Adrenal gland (tissue), 5 donors: ENCODE results near the gene CDKAL1.

ENCODE experiments used
- POLR2A ChIP-seq, 2 donors: fragments of 450-650 bp; IDR thresholded peaks; one replicate each; pipeline ENCODE4 v1.6.1; 2017; ENCODE audit warnings: antibody characterized with exemption in 2 of 2, mild to moderate bottlenecking in 2 of 2, moderate library complexity in 1 of 2
- TF ChIP-seq, protein P1 (sequence below), 6 experiments: fragments of 450-650 bp in 4 of 6; fragments of 200-600 bp in 2 of 6; sonication (generic) in 1 of 6; IDR thresholded peaks; 1 replicate in 5 of 6; 2 replicates in 1 of 6; pipeline versions ENCODE4 v1.5.1 to v1.8.0; 2016 to 2021; ENCODE audit warnings: antibody characterized with exemption in 6 of 6, mild to moderate bottlenecking in 2 of 6, moderate library complexity in 1 of 6
- donor health status: DM: no; HTN: no; CAD: no.

DNA sequence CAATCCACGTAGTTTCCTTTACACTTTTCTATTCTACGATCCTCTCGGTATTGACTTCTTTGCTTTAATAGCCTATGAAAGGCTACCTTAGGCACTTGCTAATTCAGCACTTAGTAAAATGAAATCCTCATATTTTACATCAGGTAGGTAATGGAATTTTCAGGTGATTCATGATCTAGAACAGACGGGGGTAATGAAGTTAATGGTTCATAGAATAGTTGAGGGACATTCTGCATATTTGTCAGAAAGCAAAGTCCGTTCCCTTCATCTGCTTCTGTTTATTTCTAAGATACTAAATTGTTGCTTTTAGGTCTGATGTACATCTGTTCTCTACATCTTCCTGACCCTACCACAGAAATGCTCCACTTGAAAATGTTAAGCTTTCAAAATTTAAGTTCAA, 431.7 kb downstream of the CDKAL1 start:
- TF ChIP-seq, protein P1, sequence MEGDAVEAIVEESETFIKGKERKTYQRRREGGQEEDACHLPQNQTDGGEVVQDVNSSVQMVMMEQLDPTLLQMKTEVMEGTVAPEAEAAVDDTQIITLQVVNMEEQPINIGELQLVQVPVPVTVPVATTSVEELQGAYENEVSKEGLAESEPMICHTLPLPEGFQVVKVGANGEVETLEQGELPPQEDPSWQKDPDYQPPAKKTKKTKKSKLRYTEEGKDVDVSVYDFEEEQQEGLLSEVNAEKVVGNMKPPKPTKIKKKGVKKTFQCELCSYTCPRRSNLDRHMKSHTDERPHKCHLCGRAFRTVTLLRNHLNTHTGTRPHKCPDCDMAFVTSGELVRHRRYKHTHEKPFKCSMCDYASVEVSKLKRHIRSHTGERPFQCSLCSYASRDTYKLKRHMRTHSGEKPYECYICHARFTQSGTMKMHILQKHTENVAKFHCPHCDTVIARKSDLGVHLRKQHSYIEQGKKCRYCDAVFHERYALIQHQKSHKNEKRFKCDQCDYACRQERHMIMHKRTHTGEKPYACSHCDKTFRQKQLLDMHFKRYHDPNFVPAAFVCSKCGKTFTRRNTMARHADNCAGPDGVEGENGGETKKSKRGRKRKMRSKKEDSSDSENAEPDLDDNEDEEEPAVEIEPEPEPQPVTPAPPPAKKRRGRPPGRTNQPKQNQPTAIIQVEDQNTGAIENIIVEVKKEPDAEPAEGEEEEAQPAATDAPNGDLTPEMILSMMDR (IDR thresholded peaks at IDR 0.05) = no peak
- TF ChIP-seq POLR2A (IDR thresholded peaks at IDR 0.05) = no peak
